GM13977 (cell line): Measurements from ENCODE around the gene BTN2A1.

Source experiments
- DNase-seq: peaks from one replicate; pipeline ENCODE4 v3.0.0; 2012; ENCODE audit warnings: low spot score
- CTCF ChIP-seq: IDR thresholded peaks from 2 replicates; pipeline ENCODE4 v1.5.1; 2012; ENCODE audit warnings: mild to moderate bottlenecking, control low read depth; ENCODE audit not compliant: insufficient read depth; ENCODE audit errors: extremely low read depth, missing control alignments
- in situ Hi-C: fragments of 300-500 bp; cut with MboI; formaldehyde crosslinking; loops from one replicate; pipeline ENCODE4 v1.12.0; 2022; ENCODE audit warnings: low sequenced_read_pairs, low pct_unique_long_range_greater_than_20kb, mixed read lengths, inconsistent platforms; ENCODE audit not compliant: unreplicated experiment

The BTN2A1 gene

GRCh38 chr6:26422329-26422728 lies 35.4 kb upstream of the BTN2A1 start:
- no peak for DNase-seq
- no peak for TF ChIP-seq CTCF
- in situ Hi-C loops, result no loop called here

- no peak for TF ChIP-seq CTCF
- DNase-seq, result no peak
- in situ Hi-C loops, result no loop called here
These were observed 30.9 kb upstream of the BTN2A1 start for GRCh38 chr6:26426691-26427450.

- DNase-seq, result no peak
- no peak for TF ChIP-seq CTCF
- in situ Hi-C loops, result no loop called here
These were observed 30.3 kb upstream of the BTN2A1 start for GRCh38 chr6:26427451-26427809.

- no peak for DNase-seq
- in situ Hi-C loops, result no loop called here
- TF ChIP-seq CTCF, result no peak
These were observed 29.5 kb upstream of the BTN2A1 start for GRCh38 chr6:26428206-26428605.

- TF ChIP-seq CTCF, result no peak
- in situ Hi-C loops, result no loop called here
- DNase-seq, result no peak
These were observed 27.0 kb upstream of the BTN2A1 start for GRCh38 chr6:26430787-26431186.

GRCh38 chr6:26431258-26432172 lies 26.2 kb upstream of the BTN2A1 start:
- in situ Hi-C loops, result no loop called here
- no peak for TF ChIP-seq CTCF
- DNase-seq, result no peak
